B cell (primary cell): Measurements from ENCODE around the gene ZSWIM6. TPM values are rescaled to one million over a fixed set of nuclear protein-coding genes. Genes with fewer than 3 reads are reported as not detected.

ENCODE experiments used
- ATAC-seq: fragments of 200-7000 bp; cut with Tn5 transposase; one replicate; pipeline ENCODE4 v1.10.0; 2021; ENCODE audit warnings: low read depth, mild to moderate bottlenecking, moderate number of reproducible peaks, moderate library complexity
- CTCF ChIA-PET: fragments of 350-600 bp; sonication (Branson Sonifier 250); formaldehyde crosslinking; loops from one replicate; lab custom pipeline; 2021; ENCODE audit warnings: antibody characterized with exemption, inconsistent platforms; lab: Charles Lee
- POLR2A ChIA-PET: fragments of 350-600 bp; sonication (Branson Sonifier 250); formaldehyde crosslinking; loops from one replicate; lab custom pipeline; 2021; ENCODE audit warnings: antibody characterized with exemption; lab: Charles Lee
- DNase-seq: peaks from one replicate; pipeline ENCODE4 v3.0.0; 2013
- H2AFZ ChIP-seq: 2 replicates; pipeline ENCODE4 v1.6.1; 2012; ENCODE audit warnings: mild to moderate bottlenecking, low read depth, low read length; ENCODE audit not compliant: insufficient read depth, poor library complexity, severe bottlenecking
- H3K27ac ChIP-seq, 2 donors: 1 replicate in 1 of 2; 2 replicates in 1 of 2; pipeline ENCODE4 v1.5.1; 2012 to 2013; ENCODE audit warnings: low read length in 2 of 2, mild to moderate bottlenecking in 2 of 2, moderate library complexity in 1 of 2
- H3K27me3 ChIP-seq, 4 experiments: fragments of 200-600 bp in 1 of 4; sonication (generic) in 1 of 4; replicated peaks in 1 of 4; 1 replicate in 2 of 4; 2 replicates in 2 of 4; pipeline versions ENCODE4 v1.6.1 to v1.7.0; 2013 to 2016; ENCODE audit warnings: low read length in 3 of 4, mild to moderate bottlenecking in 2 of 4, mixed read lengths in 1 of 4, moderate library complexity in 1 of 4; ENCODE audit not compliant: insufficient read depth in 4 of 4, control insufficient read depth in 3 of 4; ENCODE audit errors: control extremely low read depth in 1 of 4
- H3K36me3 ChIP-seq, 2 experiments: replicated peaks in 1 of 2; 1 replicate in 1 of 2; 2 replicates in 1 of 2; pipeline versions ENCODE4 v1.6.1 to v1.7.1; 2013; ENCODE audit warnings: low read length in 1 of 2; ENCODE audit not compliant: insufficient read depth in 2 of 2, control insufficient read depth in 1 of 2; ENCODE audit errors: control extremely low read depth in 1 of 2, extremely low read depth in 1 of 2
- H3K4me1 ChIP-seq, 2 donors: fragments of 200-600 bp in 1 of 2; sonication (generic) in 1 of 2; 1 replicate in 1 of 2; 2 replicates in 1 of 2; pipeline versions ENCODE4 v1.5.1 to v1.6.1; 2013 to 2017; ENCODE audit warnings: low read length in 2 of 2; ENCODE audit not compliant: control insufficient read depth in 2 of 2, insufficient read depth in 2 of 2
- H3K4me2 ChIP-seq: replicated peaks from 2 replicates; pipeline ENCODE3; 2012; ENCODE audit warnings: mild to moderate bottlenecking, low read depth, low read length; ENCODE audit not compliant: poor library complexity, severe bottlenecking
- H3K4me3 ChIP-seq, 5 experiments: fragments of 200-600 bp in 1 of 5; sonication (generic) in 1 of 5; 1 replicate in 3 of 5; 2 replicates in 2 of 5; pipeline versions ENCODE4 v1.5.1 to v1.7.0; 2011 to 2016; ENCODE audit warnings: low read length in 4 of 5, mild to moderate bottlenecking in 4 of 5, low read depth in 2 of 5, control low read depth in 1 of 5, moderate library complexity in 1 of 5; ENCODE audit not compliant: insufficient read depth in 1 of 5; ENCODE audit errors: control extremely low read depth in 1 of 5, extremely low read depth in 1 of 5
- H3K79me2 ChIP-seq: fragments of 200-600 bp; sonication (generic); one replicate; pipeline ENCODE4 v1.6.0; 2016; ENCODE audit warnings: low read length; ENCODE audit not compliant: control insufficient read depth, insufficient read depth
- H3K9ac ChIP-seq: fragments of 200-600 bp; sonication (generic); 2 replicates; pipeline ENCODE4 v1.6.1; 2017; ENCODE audit warnings: mild to moderate bottlenecking, low read length, moderate library complexity
- H3K9me3 ChIP-seq, 3 donors: one replicate each; pipeline versions ENCODE4 v1.6.1 to v1.7.1; 2013; ENCODE audit warnings: low read length in 2 of 3; ENCODE audit not compliant: control insufficient read depth in 2 of 3, insufficient read depth in 1 of 3; ENCODE audit errors: control extremely low read depth in 1 of 3
- H4K20me1 ChIP-seq: 2 replicates; pipeline ENCODE4 v1.6.0; 2012; ENCODE audit warnings: mild to moderate bottlenecking, low read length; ENCODE audit not compliant: insufficient read depth, control insufficient read depth, poor library complexity, severe bottlenecking
- H3K27ac Mint-ChIP-seq: one replicate; pipeline ENCODE4 v1.8.0; 2021; ENCODE audit warnings: mixed read lengths
- H3K27me3 Mint-ChIP-seq: one replicate; pipeline ENCODE4 v1.8.0; 2021; ENCODE audit warnings: mixed read lengths
- H3K4me1 Mint-ChIP-seq: one replicate; pipeline ENCODE4 v1.8.0; 2021; ENCODE audit warnings: mixed read lengths
- H3K4me3 Mint-ChIP-seq: one replicate; pipeline ENCODE4 v1.8.0; 2021; ENCODE audit warnings: mixed read lengths
- H3K9me3 Mint-ChIP-seq: one replicate; pipeline ENCODE4 v1.8.0; 2022; ENCODE audit warnings: mixed read lengths; ENCODE audit not compliant: insufficient read depth
- EZH2 ChIP-seq: IDR thresholded peaks from 2 replicates; pipeline ENCODE4 v1.6.1; 2012; ENCODE audit warnings: borderline replicate concordance, low read depth, mild to moderate bottlenecking, moderate library complexity, low read length; ENCODE audit not compliant: insufficient read depth, poor library complexity, severe bottlenecking
- WGBS: methylation state at CpG from one replicate; pipeline ENCODE4 v1.1.5; 2013; ENCODE audit warnings: missing lambda C conversion rate; ENCODE audit not compliant: insufficient coverage; 5-methylcytosine and 5-hydroxymethylcytosine counted together
- intact Hi-C: fragments of 100-400 bp; cut with micrococcal nuclease; formaldehyde crosslinking; loops from one replicate; pipeline ENCODE4 v1.10.0; 2022
- polyA plus RNA-seq: library from polyadenylated mRNA; depleted of rRNA; stranded (reverse); fragments of >200 nt; gene quantifications from 2 replicates; pipeline ENCODE4 v1.2.3, GENCODE V29; 2012
- total RNA-seq, 2 donors: library from RNA; stranded (reverse); fragments of 120-200 nt in 1 of 2; gene quantifications; 1 replicate in 1 of 2; 2 replicates in 1 of 2; pipeline versions ENCODE4 v1.2.3 to v1.2.4, GENCODE V29; 2013 to 2022
- TF ChIP-seq, protein P1 (sequence below): fragments of 200-600 bp; IDR thresholded peaks from one replicate; pipeline ENCODE4 v1.8.0; 2022; ENCODE audit warnings: antibody characterized with exemption, mild to moderate bottlenecking

The ZSWIM6 gene
- total and polyA plus RNA-seq, 2 donors (not counting 1 experiment from before 2014, with no cell fraction given): 7.9 to 16.4 TPM

DNA sequence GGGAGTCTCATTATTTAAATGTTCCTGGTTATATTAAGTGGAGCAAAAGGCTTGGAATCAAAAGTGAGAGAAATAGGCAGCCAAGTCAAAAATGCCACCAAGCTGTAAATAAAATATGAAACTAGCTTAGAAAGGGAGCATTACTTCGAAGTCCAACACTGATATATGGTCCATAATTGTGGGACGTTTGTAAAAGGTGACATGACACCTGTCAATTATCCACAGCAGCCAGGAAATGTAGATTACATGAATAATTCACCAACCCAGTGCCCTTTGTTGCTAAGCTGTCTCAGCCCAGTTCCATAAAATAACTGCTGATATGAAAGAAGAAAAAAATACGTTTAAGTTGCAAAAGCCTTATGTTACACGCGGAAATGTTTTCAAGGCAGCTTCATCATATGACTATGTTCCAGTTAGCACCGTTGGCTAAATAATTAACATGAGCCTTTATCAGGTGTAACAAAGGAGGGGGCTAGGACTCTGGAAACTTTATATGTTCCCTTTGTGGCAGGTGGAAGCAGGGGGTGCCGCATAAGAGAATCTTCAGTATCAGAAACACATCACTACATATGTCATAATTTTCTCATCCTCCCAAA lies 39.9 kb upstream of the ZSWIM6 start:
- Mint-ChIP-seq H3K4me3 (no peak overlapping the region), H3K27me3 (peaks cover 9% of the 10 kb centered on the region), H3K9me3 (no peaks in the 10 kb centered on the region), H3K27ac (no peak overlapping the region), H3K4me1 (peaks cover 8% of the 10 kb centered on the region)
- Histone ChIP-seq H3K4me2 (no peak overlapping the region), H3K36me3 (no peaks in the 10 kb centered on the region), H3K9me3 (no peaks in the 10 kb centered on the region), H3K4me1 (peaks cover 0 to 6% of the 10 kb centered on the region in 2 donors), H3K27me3 (no peaks in the 10 kb centered on the region), H3K9ac (no peak overlapping the region), H3K79me2 (no peaks in the 10 kb centered on the region), H3K4me3 (no peak overlapping the region), H3K27ac (no peak overlapping the region), H4K20me1 (no peaks in the 10 kb centered on the region), H2AFZ (no peak overlapping the region)
- ATAC-seq (no peak), DNase-seq (no peak)
- TF ChIP-seq, protein P1, sequence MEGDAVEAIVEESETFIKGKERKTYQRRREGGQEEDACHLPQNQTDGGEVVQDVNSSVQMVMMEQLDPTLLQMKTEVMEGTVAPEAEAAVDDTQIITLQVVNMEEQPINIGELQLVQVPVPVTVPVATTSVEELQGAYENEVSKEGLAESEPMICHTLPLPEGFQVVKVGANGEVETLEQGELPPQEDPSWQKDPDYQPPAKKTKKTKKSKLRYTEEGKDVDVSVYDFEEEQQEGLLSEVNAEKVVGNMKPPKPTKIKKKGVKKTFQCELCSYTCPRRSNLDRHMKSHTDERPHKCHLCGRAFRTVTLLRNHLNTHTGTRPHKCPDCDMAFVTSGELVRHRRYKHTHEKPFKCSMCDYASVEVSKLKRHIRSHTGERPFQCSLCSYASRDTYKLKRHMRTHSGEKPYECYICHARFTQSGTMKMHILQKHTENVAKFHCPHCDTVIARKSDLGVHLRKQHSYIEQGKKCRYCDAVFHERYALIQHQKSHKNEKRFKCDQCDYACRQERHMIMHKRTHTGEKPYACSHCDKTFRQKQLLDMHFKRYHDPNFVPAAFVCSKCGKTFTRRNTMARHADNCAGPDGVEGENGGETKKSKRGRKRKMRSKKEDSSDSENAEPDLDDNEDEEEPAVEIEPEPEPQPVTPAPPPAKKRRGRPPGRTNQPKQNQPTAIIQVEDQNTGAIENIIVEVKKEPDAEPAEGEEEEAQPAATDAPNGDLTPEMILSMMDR: no peak
- no peak for TF ChIP-seq EZH2
- ChIA-PET POLR2A (no interaction called here), CTCF (interaction anchor here (2.0 kb wide), 1 partner anchor 11 kb away, joined by 5 read pairs; no protein-coding TSS in a partner anchor)
- intact Hi-C loops: no loop called here
- WGBS: no CpG with 5 or more reads among the region's 7 CpGs

DNA sequence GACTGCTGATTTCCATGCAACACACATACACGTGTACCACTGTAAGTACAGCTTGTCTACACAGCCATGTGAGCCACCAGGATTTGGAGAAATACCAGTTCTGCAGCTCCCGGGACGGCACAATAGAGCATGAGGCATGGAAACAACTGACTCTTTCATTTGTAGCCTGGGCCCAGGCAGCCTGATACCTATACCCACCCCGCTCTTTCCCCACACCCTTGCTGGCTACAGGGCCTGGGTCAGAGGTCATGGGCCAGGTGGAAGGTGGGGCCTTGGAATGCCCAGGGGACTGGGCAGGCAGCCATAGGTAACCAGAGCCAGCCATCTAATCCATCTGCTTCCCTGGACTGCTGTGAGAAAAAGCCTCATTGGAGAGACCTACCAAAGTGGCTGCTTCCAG lies 39.0 kb upstream of the ZSWIM6 start:
- no peaks in the 10 kb centered on the region for H3K27me3 ChIP-seq
- H3K79me2 ChIP-seq: no peaks in the 10 kb centered on the region
- 92% methylated on average over 4 of the region's 4 CpGs for WGBS
- H3K9me3 ChIP-seq: no peaks in the 10 kb centered on the region
- H3K4me1 ChIP-seq: peaks cover 0 to 8% of the 10 kb centered on the region in 2 donors
- H4K20me1 ChIP-seq: no peaks in the 10 kb centered on the region
- Mint-ChIP-seq H3K4me1 (peaks cover 9% of the 10 kb centered on the region), H3K4me3 (no peak overlapping the region), H3K27ac (no peak overlapping the region), H3K27me3 (peaks cover 9% of the 10 kb centered on the region), H3K9me3 (no peaks in the 10 kb centered on the region)
- no peak for TF ChIP-seq EZH2
- TF ChIP-seq, protein P1: no peak
- no peak overlapping the region for H3K9ac ChIP-seq
- POLR2A ChIA-PET: no interaction called here
- CTCF ChIA-PET: no interaction called here
- no peak for DNase-seq
- no peak overlapping the region for H3K4me3 ChIP-seq
- no peak overlapping the region for H3K4me2 ChIP-seq
- no peak overlapping the region for H2AFZ ChIP-seq
- no peak overlapping the region for H3K27ac ChIP-seq
- ATAC-seq: no peak
- intact Hi-C loops: no loop called here
- no peaks in the 10 kb centered on the region for H3K36me3 ChIP-seq
